Measurements from ENCODE around the gene HSP90B1. TPM values are rescaled to one million over a fixed set of nuclear protein-coding genes. Genes with fewer than 3 reads are reported as not detected.

The HSP90B1 gene
- total and polyA plus RNA-seq, 2 of the 13 experiments (the other 11 are each of a cell fraction or from before 2014, with no cell fraction given) = 800 to 954 TPM

GRCh38 chr12:103930034-103930786, at the start of gene HSP90B1 (continued):
- TF ChIP-seq TRIM22 (IDR thresholded peaks at IDR 0.05) (no peak), ZNF547 (CRISPR knock-in tag; IDR thresholded peaks at IDR 0.05) (peak; percentile 46; the same call in 1 of the 2 replicates), NFKBIZ (CRISPR knock-in tag; IDR thresholded peaks at IDR 0.05) (0 out of 2 replicates have a peak, but pooled peaks have one; percentile 4), CCAR2 (optimal IDR thresholded peaks at IDR 0.05; ENCODE audit: low read depth, low read length) (no peak), U2AF2 (IDR thresholded peaks at IDR 0.05; ENCODE audit: low read depth, low read length) (no peak), ZNF7 (CRISPR knock-in tag; IDR thresholded peaks at IDR 0.05) (no peak), ZNF891 (CRISPR knock-in tag; IDR thresholded peaks at IDR 0.05) (peak; percentile 95), SMAD1 (CRISPR knock-in tag; IDR thresholded peaks at IDR 0.05; ENCODE audit: borderline replicate concordance, low read depth) (peak; percentile 93), ZNF180 (CRISPR knock-in tag; IDR thresholded peaks at IDR 0.05; ENCODE audit: borderline replicate concordance, low read depth) (no peak), XRCC5 (optimal IDR thresholded peaks at IDR 0.05; ENCODE audit: low read length) (no peak), ZNF205 (CRISPR knock-in tag; IDR thresholded peaks at IDR 0.05) (peak; percentile 38; the same call in 1 of the 2 replicates), KMT2B (CRISPR knock-in tag; IDR thresholded peaks at IDR 0.05) (peak; percentile 83), ZNF570 (CRISPR knock-in tag; IDR thresholded peaks at IDR 0.05; ENCODE audit: borderline replicate concordance) (no peak), SMYD3 (CRISPR knock-in tag; IDR thresholded peaks at IDR 0.05) (no peak), ZBTB26 (CRISPR knock-in tag; IDR thresholded peaks at IDR 0.05; ENCODE audit: borderline replicate concordance) (no peak), CENPX (CRISPR knock-in tag; IDR thresholded peaks at IDR 0.05) (no peak), MYNN (CRISPR knock-in tag; IDR thresholded peaks at IDR 0.05; ENCODE audit: low read depth) (no peak), IRF1 (CRISPR knock-in tag; IDR thresholded peaks at IDR 0.05; ENCODE audit: low read depth) (no peak), E2F5 (CRISPR knock-in tag; conservative IDR thresholded peaks at IDR 0.05) (peak; percentile 82), HNF4G (IDR thresholded peaks at IDR 0.05; ENCODE audit: borderline replicate concordance, low read depth, low read length) (peak; percentile 3; the same call in 1 of the 2 replicates), HNF4G (CRISPR knock-in tag; IDR thresholded peaks at IDR 0.05; ENCODE audit: borderline replicate concordance, low read depth) (no peak), ADNP (CRISPR knock-in tag; IDR thresholded peaks at IDR 0.05) (no peak), SNAI1 (CRISPR knock-in tag; IDR thresholded peaks at IDR 0.05; ENCODE audit: borderline replicate concordance) (no peak), ZNF225 (CRISPR knock-in tag; IDR thresholded peaks at IDR 0.05) (0 out of 2 replicates have a peak, but pooled peaks have one; percentile 50), ZNF44 (CRISPR knock-in tag; IDR thresholded peaks at IDR 0.05) (no peak; the same call in 1 of the 2 replicates), RAD21 (CRISPR knock-in tag; IDR thresholded peaks at IDR 0.05) (0 out of 2 replicates have a peak, but pooled peaks have one; percentile 14), PHB2 (IDR thresholded peaks at IDR 0.05; ENCODE audit: partially characterized antibody) (no peak)
